HEK293 (cell line): ENCODE results near the gene POU2F2.

Experiments
- CTCF ChIA-PET: fragments of 350-600 bp; formaldehyde crosslinking; extraction: SDS; loops from one replicate; lab custom pipeline; 2021; ENCODE audit warnings: antibody characterized with exemption; lab: Yijun Ruan, JAX
- POLR2A ChIA-PET: fragments of 300-600 bp; formaldehyde crosslinking; extraction: SDS; loops from one replicate; lab custom pipeline; 2020; ENCODE audit warnings: antibody characterized with exemption, inconsistent platforms; lab: Yijun Ruan, JAX
- H3K27ac ChIP-seq: fragments of 200-500 bp; sonication (Bioruptor generic); 2 replicates; pipeline ENCODE4 v1.5.1; 2014; ENCODE audit warnings: low read depth, low read length, control low read depth, inconsistent platforms; ENCODE audit errors: extremely low read depth
- H3K36me3 ChIP-seq, 2 experiments: fragments of 200-500 bp in 1 of 2; sonication (Bioruptor generic) in 1 of 2; 1 replicate in 1 of 2; 2 replicates in 1 of 2; pipeline ENCODE4 v1.5.1; 2014 to 2017; ENCODE audit warnings: inconsistent platforms in 2 of 2, low read length in 2 of 2; ENCODE audit not compliant: control insufficient read depth in 2 of 2, insufficient read depth in 1 of 2
- H3K4me1 ChIP-seq: fragments of 200-500 bp; sonication (Bioruptor generic); 2 replicates; pipeline ENCODE4 v1.5.1; 2014; ENCODE audit warnings: mild to moderate bottlenecking, low read length, inconsistent platforms; ENCODE audit not compliant: control insufficient read depth, insufficient read depth
- H3K4me3 ChIP-seq: 2 replicates; pipeline ENCODE4 v1.5.1; 2011; ENCODE audit warnings: low read depth, mild to moderate bottlenecking, control low read depth, low read length, moderate library complexity
- H3K9me3 ChIP-seq: fragments of 200-500 bp; sonication (Bioruptor generic); 2 replicates; pipeline ENCODE4 v1.5.1; 2014; ENCODE audit warnings: low read depth, low read length, inconsistent platforms; ENCODE audit not compliant: control insufficient read depth, insufficient read depth
- GLI4 ChIP-seq: fragments of 450-650 bp; formaldehyde crosslinking; IDR thresholded peaks from 2 replicates; pipeline ENCODE4 v1.5.1; 2016; ENCODE audit warnings: missing biosample characterization, missing genetic modification characterization
- GLIS2 ChIP-seq: fragments of 450-650 bp; formaldehyde crosslinking; IDR thresholded peaks from 2 replicates; pipeline ENCODE4 v1.5.1; 2016; ENCODE audit warnings: missing biosample characterization, missing genetic modification characterization
- TCF7L2 ChIP-seq: IDR thresholded peaks from 2 replicates; pipeline ENCODE4 v1.6.1; 2011; ENCODE audit warnings: low read depth, mild to moderate bottlenecking, inconsistent platforms, low read length, moderate library complexity, borderline replicate concordance
- ZBTB6 ChIP-seq: fragments of 450-650 bp; formaldehyde crosslinking; IDR thresholded peaks from 2 replicates; pipeline ENCODE4 v1.5.1; 2017; ENCODE audit warnings: missing biosample characterization, missing genetic modification characterization
- ZEB2 ChIP-seq: fragments of 450-650 bp; formaldehyde crosslinking; IDR thresholded peaks from 2 replicates; pipeline ENCODE4 v1.5.1; 2016; ENCODE audit warnings: missing biosample characterization, missing genetic modification characterization
- ZFP3 ChIP-seq: fragments of 450-650 bp; formaldehyde crosslinking; IDR thresholded peaks from 2 replicates; pipeline ENCODE4 v1.5.1; 2016; ENCODE audit warnings: low read depth, missing biosample characterization, missing genetic modification characterization
- ZNF140 ChIP-seq: fragments of 450-650 bp; formaldehyde crosslinking; IDR thresholded peaks from 2 replicates; pipeline ENCODE4 v1.5.1; 2016; ENCODE audit warnings: missing biosample characterization, missing genetic modification characterization
- ZNF146 ChIP-seq: fragments of 450-650 bp; formaldehyde crosslinking; IDR thresholded peaks from 2 replicates; pipeline ENCODE4 v1.5.1; 2016; ENCODE audit warnings: missing biosample characterization, missing genetic modification characterization
- ZNF16 ChIP-seq: fragments of 450-650 bp; formaldehyde crosslinking; IDR thresholded peaks from 2 replicates; pipeline ENCODE4 v1.5.1; 2016; ENCODE audit warnings: low read depth, missing biosample characterization, missing genetic modification characterization
- ZNF169 ChIP-seq: fragments of 450-650 bp; formaldehyde crosslinking; IDR thresholded peaks from 2 replicates; pipeline ENCODE4 v1.5.1; 2016; ENCODE audit warnings: missing biosample characterization, missing genetic modification characterization
- ZNF184 ChIP-seq: fragments of 450-650 bp; IDR thresholded peaks from 2 replicates; pipeline ENCODE4 v1.5.1; 2018; ENCODE audit warnings: missing biosample characterization, mild to moderate bottlenecking, missing genetic modification characterization
- ZNF280C ChIP-seq: fragments of 450-650 bp; formaldehyde crosslinking; IDR thresholded peaks from 2 replicates; pipeline ENCODE4 v1.5.1; 2016; ENCODE audit warnings: missing biosample characterization, missing genetic modification characterization
- ZNF324 ChIP-seq: fragments of 450-650 bp; formaldehyde crosslinking; IDR thresholded peaks from 2 replicates; pipeline ENCODE4 v1.5.1; 2016; ENCODE audit warnings: missing biosample characterization, missing genetic modification characterization
- ZNF366 ChIP-seq: fragments of 450-650 bp; formaldehyde crosslinking; conservative IDR thresholded peaks from 2 replicates; pipeline ENCODE4 v1.5.1; 2016; ENCODE audit warnings: missing biosample characterization, missing genetic modification characterization
- ZNF514 ChIP-seq: fragments of 450-650 bp; formaldehyde crosslinking; IDR thresholded peaks from 2 replicates; pipeline ENCODE4 v1.5.1; 2016; ENCODE audit warnings: missing biosample characterization, missing genetic modification characterization
- ZNF610 ChIP-seq: fragments of 450-650 bp; formaldehyde crosslinking; IDR thresholded peaks from 2 replicates; pipeline ENCODE4 v1.5.1; 2016; ENCODE audit warnings: missing biosample characterization, missing genetic modification characterization, borderline replicate concordance
- ZNF664 ChIP-seq: fragments of 450-650 bp; formaldehyde crosslinking; IDR thresholded peaks from 2 replicates; pipeline ENCODE4 v1.5.1; 2016; ENCODE audit warnings: missing biosample characterization, missing genetic modification characterization
- ZNF701 ChIP-seq: fragments of 450-650 bp; formaldehyde crosslinking; IDR thresholded peaks from 2 replicates; pipeline ENCODE4 v1.5.1; 2016; ENCODE audit warnings: missing biosample characterization, missing genetic modification characterization
- ZNF707 ChIP-seq: fragments of 450-650 bp; formaldehyde crosslinking; IDR thresholded peaks from 2 replicates; pipeline ENCODE4 v1.5.1; 2016; ENCODE audit warnings: missing biosample characterization, missing genetic modification characterization
- ZSCAN16 ChIP-seq: fragments of 450-650 bp; formaldehyde crosslinking; IDR thresholded peaks from 2 replicates; pipeline ENCODE4 v1.5.1; 2016; ENCODE audit warnings: missing biosample characterization, missing genetic modification characterization
- ZXDB ChIP-seq: fragments of 450-650 bp; formaldehyde crosslinking; IDR thresholded peaks from 2 replicates; pipeline ENCODE4 v1.5.1; 2016; ENCODE audit warnings: missing biosample characterization, missing genetic modification characterization
- TF ChIP-seq, protein P1 (sequence below): fragments of 450-650 bp; formaldehyde crosslinking; IDR thresholded peaks from 2 replicates; pipeline ENCODE4 v1.5.1; 2017; ENCODE audit warnings: missing biosample characterization, mild to moderate bottlenecking, missing genetic modification characterization, moderate library complexity
- TF ChIP-seq, protein P2 (sequence below): fragments of 450-650 bp; formaldehyde crosslinking; IDR thresholded peaks from 2 replicates; pipeline ENCODE4 v1.5.1; 2016; ENCODE audit warnings: missing biosample characterization, missing genetic modification characterization
- TF ChIP-seq, protein P3 (sequence below): fragments of 450-650 bp; formaldehyde crosslinking; IDR thresholded peaks from 2 replicates; pipeline ENCODE4 v1.5.1; 2016; ENCODE audit warnings: missing biosample characterization, missing genetic modification characterization

The POU2F2 gene

GRCh38 chr19:42111384-42111783 is 20.9 kb downstream of the POU2F2 start (continued):
- TF ChIP-seq ZBTB6 (tag by site-specific recombination) (no peak), ZNF184 (tag by site-specific recombination) (no peak), ZNF701 (no peak), ZNF707 (tag by site-specific recombination) (no peak), ZSCAN16 (tag by site-specific recombination) (no peak)

DNA sequence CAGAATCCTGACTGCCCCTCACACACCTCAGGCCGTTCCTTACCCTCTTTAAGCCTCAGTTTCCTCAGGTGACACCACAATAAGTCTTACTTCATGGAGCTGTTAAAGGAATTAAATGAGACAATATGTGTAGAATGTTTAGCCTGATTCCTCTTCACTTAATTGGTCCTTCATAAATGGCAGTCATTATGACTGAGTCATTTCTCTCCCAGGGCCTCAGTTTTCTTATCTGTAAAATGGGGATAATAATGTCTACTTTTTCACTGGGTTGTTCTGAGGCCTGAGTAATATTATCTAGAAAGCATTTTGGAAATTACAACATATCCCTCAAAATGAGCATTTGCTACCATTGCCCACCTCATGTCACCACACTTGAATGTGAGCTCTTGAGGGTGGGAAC is 21.6 kb downstream of the POU2F2 start:
- Histone ChIP-seq H3K36me3 (no peaks in the 10 kb centered on the region), H3K9me3 (no peaks in the 10 kb centered on the region), H3K4me3 (no peak overlapping the region), H3K27ac (no peak overlapping the region), H3K4me1 (peaks cover 9% of the 10 kb centered on the region; the same call in 1 of the 2 replicates)
- POLR2A ChIA-PET = no interaction called here
- CTCF ChIA-PET = interaction anchor here (0.5 to 4.7 kb wide), 18 partner anchors 8 to 331 kb away, joined by 3 to 101 read pairs (median 4); partner anchors contain the start of genes CXCL17 and GSK3A
- TF ChIP-seq GLIS2 = no peak
- no peak for TF ChIP-seq ZFP3
- no peak for TF ChIP-seq ZNF324 (tag by site-specific recombination)
- no peak for TF ChIP-seq GLI4 (tag by site-specific recombination)
- no peak for TF ChIP-seq ZEB2 (tag by site-specific recombination)
- no peak for TF ChIP-seq ZNF146 (tag by site-specific recombination)
- no peak for TF ChIP-seq ZNF16 (tag by site-specific recombination)
- TF ChIP-seq ZNF169 (tag by site-specific recombination) = no peak
- no peak for TF ChIP-seq ZNF184 (tag by site-specific recombination)
- no peak for TF ChIP-seq ZNF664
- no peak for TF ChIP-seq ZNF366 (tag by site-specific recombination)
- no peak for TF ChIP-seq ZNF280C (tag by site-specific recombination)
- no peak for TF ChIP-seq ZNF610 (tag by site-specific recombination)
- TF ChIP-seq, protein P1, sequence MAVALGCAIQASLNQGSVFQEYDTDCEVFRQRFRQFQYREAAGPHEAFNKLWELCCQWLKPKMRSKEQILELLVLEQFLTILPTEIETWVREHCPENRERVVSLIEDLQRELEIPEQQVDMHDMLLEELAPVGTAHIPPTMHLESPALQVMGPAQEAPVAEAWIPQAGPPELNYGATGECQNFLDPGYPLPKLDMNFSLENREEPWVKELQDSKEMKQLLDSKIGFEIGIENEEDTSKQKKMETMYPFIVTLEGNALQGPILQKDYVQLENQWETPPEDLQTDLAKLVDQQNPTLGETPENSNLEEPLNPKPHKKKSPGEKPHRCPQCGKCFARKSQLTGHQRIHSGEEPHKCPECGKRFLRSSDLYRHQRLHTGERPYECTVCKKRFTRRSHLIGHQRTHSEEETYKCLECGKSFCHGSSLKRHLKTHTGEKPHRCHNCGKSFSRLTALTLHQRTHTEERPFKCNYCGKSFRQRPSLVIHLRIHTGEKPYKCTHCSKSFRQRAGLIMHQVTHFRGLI (tag by site-specific recombination) = no peak
- TF ChIP-seq, protein P2, sequence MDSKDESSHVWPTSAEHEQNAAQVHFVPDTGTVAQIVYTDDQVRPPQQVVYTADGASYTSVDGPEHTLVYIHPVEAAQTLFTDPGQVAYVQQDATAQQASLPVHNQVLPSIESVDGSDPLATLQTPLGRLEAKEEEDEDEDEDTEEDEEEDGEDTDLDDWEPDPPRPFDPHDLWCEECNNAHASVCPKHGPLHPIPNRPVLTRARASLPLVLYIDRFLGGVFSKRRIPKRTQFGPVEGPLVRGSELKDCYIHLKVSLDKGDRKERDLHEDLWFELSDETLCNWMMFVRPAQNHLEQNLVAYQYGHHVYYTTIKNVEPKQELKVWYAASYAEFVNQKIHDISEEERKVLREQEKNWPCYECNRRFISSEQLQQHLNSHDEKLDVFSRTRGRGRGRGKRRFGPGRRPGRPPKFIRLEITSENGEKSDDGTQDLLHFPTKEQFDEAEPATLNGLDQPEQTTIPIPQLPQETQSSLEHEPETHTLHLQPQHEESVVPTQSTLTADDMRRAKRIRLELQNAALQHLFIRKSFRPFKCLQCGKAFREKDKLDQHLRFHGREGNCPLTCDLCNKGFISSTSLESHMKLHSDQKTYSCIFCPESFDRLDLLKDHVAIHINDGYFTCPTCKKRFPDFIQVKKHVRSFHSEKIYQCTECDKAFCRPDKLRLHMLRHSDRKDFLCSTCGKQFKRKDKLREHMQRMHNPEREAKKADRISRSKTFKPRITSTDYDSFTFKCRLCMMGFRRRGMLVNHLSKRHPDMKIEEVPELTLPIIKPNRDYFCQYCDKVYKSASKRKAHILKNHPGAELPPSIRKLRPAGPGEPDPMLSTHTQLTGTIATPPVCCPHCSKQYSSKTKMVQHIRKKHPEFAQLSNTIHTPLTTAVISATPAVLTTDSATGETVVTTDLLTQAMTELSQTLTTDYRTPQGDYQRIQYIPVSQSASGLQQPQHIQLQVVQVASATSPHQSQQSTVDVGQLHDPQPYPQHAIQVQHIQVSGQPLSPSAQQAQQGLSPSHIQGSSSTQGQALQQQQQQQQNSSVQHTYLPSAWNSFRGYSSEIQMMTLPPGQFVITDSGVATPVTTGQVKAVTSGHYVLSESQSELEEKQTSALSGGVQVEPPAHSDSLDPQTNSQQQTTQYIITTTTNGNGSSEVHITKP = no peak
- TF ChIP-seq TCF7L2 = no peak
- no peak for TF ChIP-seq ZNF140 (tag by site-specific recombination)
- TF ChIP-seq, protein P3, sequence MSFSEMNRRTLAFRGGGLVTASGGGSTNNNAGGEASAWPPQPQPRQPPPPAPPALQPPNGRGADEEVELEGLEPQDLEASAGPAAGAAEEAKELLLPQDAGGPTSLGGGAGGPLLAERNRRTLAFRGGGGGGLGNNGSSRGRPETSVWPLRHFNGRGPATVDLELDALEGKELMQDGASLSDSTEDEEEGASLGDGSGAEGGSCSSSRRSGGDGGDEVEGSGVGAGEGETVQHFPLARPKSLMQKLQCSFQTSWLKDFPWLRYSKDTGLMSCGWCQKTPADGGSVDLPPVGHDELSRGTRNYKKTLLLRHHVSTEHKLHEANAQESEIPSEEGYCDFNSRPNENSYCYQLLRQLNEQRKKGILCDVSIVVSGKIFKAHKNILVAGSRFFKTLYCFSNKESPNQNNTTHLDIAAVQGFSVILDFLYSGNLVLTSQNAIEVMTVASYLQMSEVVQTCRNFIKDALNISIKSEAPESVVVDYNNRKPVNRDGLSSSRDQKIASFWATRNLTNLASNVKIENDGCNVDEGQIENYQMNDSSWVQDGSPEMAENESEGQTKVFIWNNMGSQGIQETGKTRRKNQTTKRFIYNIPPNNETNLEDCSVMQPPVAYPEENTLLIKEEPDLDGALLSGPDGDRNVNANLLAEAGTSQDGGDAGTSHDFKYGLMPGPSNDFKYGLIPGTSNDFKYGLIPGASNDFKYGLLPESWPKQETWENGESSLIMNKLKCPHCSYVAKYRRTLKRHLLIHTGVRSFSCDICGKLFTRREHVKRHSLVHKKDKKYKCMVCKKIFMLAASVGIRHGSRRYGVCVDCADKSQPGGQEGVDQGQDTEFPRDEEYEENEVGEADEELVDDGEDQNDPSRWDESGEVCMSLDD (tag by site-specific recombination) = no peak
- no peak for TF ChIP-seq ZXDB
- no peak for TF ChIP-seq ZNF514 (tag by site-specific recombination)
